Temporal lobe (tissue), 1 donor: ENCODE results near the gene FAT2. TPM values are rescaled to one million over a fixed set of nuclear protein-coding genes. Genes with fewer than 3 reads are reported as not detected.

Experiments
- total RNA-seq: library from RNA; depleted of rRNA; stranded (reverse); fragments of >200 nt; gene quantifications from one replicate; pipeline ENCODE4 v1.2.3, GENCODE V29; 2014

The FAT2 gene
- total RNA-seq, 1 donor from 2014 or later, result 1.7 TPM

Other genes with a start within 250 kb of the FAT2 start
- not detected for gene SLC36A2, start 243.8 kb downstream of the FAT2 start, total RNA-seq
- gene SLC36A1, start 143.7 kb downstream of the FAT2 start, total RNA-seq, result 7.6 TPM
- 124 TPM for gene SPARC, start 95.6 kb upstream of the FAT2 start, total RNA-seq
- 44.0 TPM for gene ATOX1, start 167.3 kb upstream of the FAT2 start, total RNA-seq
- 44.7 TPM for gene G3BP1, start 180.6 kb upstream of the FAT2 start, total RNA-seq